K562 (cell line): ENCODE data around the gene FAM114A2. TPM values are rescaled to one million over a fixed set of nuclear protein-coding genes. Genes with fewer than 3 reads are reported as not detected.

Source experiments
- ATAC-seq: fragments of 200-7000 bp; cut with Tn5 transposase; 3 replicates; pipeline ENCODE4 v1.9.1; 2020; ENCODE audit warnings: moderate library complexity
- BruUV-seq: library from RNA; stranded (reverse); fragments of 400-500 nt; replicated peaks from 2 replicates; lab custom pipeline; 2021; lab: Mats Ljungman, UMichigan
- CTCF ChIA-PET: fragments of 300-600 bp; formaldehyde crosslinking; extraction: SDS; loops from one replicate; lab custom pipeline; 2021; ENCODE audit warnings: low intra/inter-chr PET ratio; lab: Yijun Ruan, JAX
- POLR2A ChIA-PET: fragments of 300-600, 350-650 bp; sonication (Branson Sonifier 250); formaldehyde crosslinking; extraction: SDS; loops from one replicate; lab custom pipeline; 2021; ENCODE audit warnings: antibody characterized with exemption, inconsistent platforms; lab: Yijun Ruan, JAX
- DNase-seq, 4 experiments: peaks; one replicate each; pipeline versions ENCODE4 v3.0.0 to v3.0.0-alpha.2; 2011 to 2018; ENCODE audit warnings: low spot score in 3 of 4, mixed read lengths in 3 of 4; ENCODE audit errors: extremely low read depth in 1 of 4
- FAIRE-seq: peaks from 2 replicates; lab custom pipeline; 2011; peaks lifted over from hg19 to GRCh38; lab: Jason Lieb, UNC
- H2AFZ ChIP-seq: 2 replicates; pipeline ENCODE4 v1.6.0; 2011; ENCODE audit warnings: low read depth, low read length, control low read depth, inconsistent platforms
- H3K27ac ChIP-seq: fragments of 200-600 bp; 3 replicates; pipeline ENCODE4 v1.8.0; 2011; ENCODE audit warnings: low read depth, mild to moderate bottlenecking, control low read depth, inconsistent platforms, low read length, moderate library complexity, mixed read lengths; ENCODE audit errors: extremely low read depth
- H3K27me3 ChIP-seq, 2 experiments: fragments of 300-600 bp in 1 of 2; 2 replicates in 1 of 2; 3 replicates in 1 of 2; pipeline versions ENCODE4 v1.6.0 to v1.8.0; 2011; ENCODE audit warnings: inconsistent platforms in 2 of 2, low read length in 2 of 2, mild to moderate bottlenecking in 1 of 2, mixed read lengths in 1 of 2, moderate library complexity in 1 of 2; ENCODE audit not compliant: control insufficient read depth in 2 of 2, insufficient read depth in 2 of 2
- H3K36me3 ChIP-seq: fragments of 300-600 bp; 3 replicates; pipeline ENCODE4 v1.8.0; 2011; ENCODE audit warnings: mild to moderate bottlenecking, low read length, inconsistent platforms; ENCODE audit not compliant: control insufficient read depth, insufficient read depth
- H3K4me1 ChIP-seq, 2 experiments: fragments of 200-600 bp in 1 of 2; replicated peaks in 1 of 2; 2 replicates in 1 of 2; 3 replicates in 1 of 2; pipeline versions ENCODE4 v1.5.1 to v1.8.0; 2011; ENCODE audit warnings: inconsistent platforms in 2 of 2, low read length in 2 of 2, mild to moderate bottlenecking in 1 of 2, mixed read lengths in 1 of 2, moderate library complexity in 1 of 2; ENCODE audit not compliant: control insufficient read depth in 2 of 2, insufficient read depth in 2 of 2
- H3K4me2 ChIP-seq: 2 replicates; pipeline ENCODE4 v1.6.1; 2011; ENCODE audit warnings: low read length, control low read depth, inconsistent platforms, mixed read lengths; ENCODE audit not compliant: insufficient read depth
- H3K4me3 ChIP-seq: fragments of 200-600 bp; sonication (generic), shearing (Covaris generic); 2 replicates; pipeline ENCODE4 v1.5.1; 2016; ENCODE audit warnings: control low read depth, inconsistent platforms
- H3K79me2 ChIP-seq: fragments of 200-600 bp; 3 replicates; pipeline ENCODE4 v1.8.0; 2011; ENCODE audit warnings: low read length, inconsistent platforms; ENCODE audit not compliant: control insufficient read depth, insufficient read depth
- H3K9ac ChIP-seq, 2 experiments: 2 replicates each; pipeline versions ENCODE4 v1.6.0 to v1.6.1; 2011; ENCODE audit warnings: low read depth in 2 of 2, low read length in 2 of 2, control low read depth in 1 of 2, inconsistent platforms in 1 of 2, mild to moderate bottlenecking in 1 of 2, mixed read lengths in 1 of 2; ENCODE audit not compliant: insufficient read depth in 1 of 2
- H3K9me1 ChIP-seq: one replicate; pipeline ENCODE4 v1.6.0; 2011; ENCODE audit warnings: inconsistent platforms, mild to moderate bottlenecking, low read length, moderate library complexity; ENCODE audit not compliant: control insufficient read depth, insufficient read depth
- H3K9me3 ChIP-seq: replicated peaks from 2 replicates; pipeline ENCODE4 v1.5.1; 2011; ENCODE audit warnings: low read depth, low read length, inconsistent platforms; ENCODE audit not compliant: control insufficient read depth, insufficient read depth
- H4K20me1 ChIP-seq: replicated peaks from 2 replicates; pipeline ENCODE4 v1.6.1; 2011; ENCODE audit warnings: low read length, inconsistent platforms, mixed read lengths; ENCODE audit not compliant: control insufficient read depth, insufficient read depth
- ELF1 ChIP-seq: fragments of 200-800 bp; sonication (Bioruptor generic); IDR thresholded peaks from 2 replicates; pipeline ENCODE4 v1.6.1; 2016; ENCODE audit warnings: missing genetic modification characterization, missing compliant biosample characterization
- ELF4 ChIP-seq: fragments of 450-650 bp; formaldehyde crosslinking; IDR thresholded peaks from 2 replicates; pipeline ENCODE4 v1.4.0; 2022; ENCODE audit warnings: missing genetic modification characterization
- EP300 ChIP-seq: IDR thresholded peaks from 2 replicates; pipeline ENCODE4 v1.6.1; 2012; ENCODE audit warnings: low read length, improper control_type of control experiment
- ID3 ChIP-seq, 2 experiments: fragments of 250-450 bp in 1 of 2; fragments of 450-650 bp in 1 of 2; sonication (Bioruptor Pico) in 1 of 2; IDR thresholded peaks; 2 replicates each; pipeline versions ENCODE4 v1.6.1 to v1.8.0; 2016 to 2021; ENCODE audit warnings: mild to moderate bottlenecking in 2 of 2, moderate library complexity in 2 of 2, missing compliant biosample characterization in 1 of 2, missing genetic modification characterization in 1 of 2
- KAT8 ChIP-seq: fragments of 450-650 bp; IDR thresholded peaks from 2 replicates; pipeline ENCODE4 v1.6.1; 2016; ENCODE audit warnings: low read depth, mild to moderate bottlenecking
- MAFG ChIP-seq: fragments of 450-650 bp; conservative IDR thresholded peaks from 2 replicates; pipeline ENCODE4 v1.6.1; 2016; ENCODE audit warnings: missing genetic modification characterization, missing compliant biosample characterization
- RBM15 ChIP-seq: fragments of 200-400 bp; formaldehyde crosslinking; IDR thresholded peaks from 2 replicates; pipeline ENCODE4 v1.6.1; 2018; ENCODE audit warnings: mild to moderate bottlenecking, low read length, moderate library complexity; ENCODE audit not compliant: insufficient read depth
- RCOR1 ChIP-seq, 2 experiments: IDR thresholded peaks; 2 replicates each; pipeline ENCODE4 v1.6.1; 2012; ENCODE audit warnings: low read depth in 2 of 2, low read length in 2 of 2, borderline replicate concordance in 1 of 2, improper control_type of control experiment in 1 of 2
- TEAD4 ChIP-seq, 2 experiments: sonication (generic) in 1 of 2; formaldehyde crosslinking in 1 of 2; IDR thresholded peaks; 2 replicates each; pipeline versions ENCODE4 v1.6.1 to v1.8.0; 2012 to 2022; ENCODE audit warnings: borderline replicate concordance in 1 of 2, inconsistent platforms in 1 of 2, low read length in 1 of 2, mild to moderate bottlenecking in 1 of 2, missing genetic modification reagents in 1 of 2
- TFAP4 ChIP-seq: sonication (generic); formaldehyde crosslinking; IDR thresholded peaks from 2 replicates; pipeline ENCODE4 v1.8.0; 2022; ENCODE audit warnings: missing genetic modification reagents, mild to moderate bottlenecking, moderate library complexity, borderline replicate concordance
- XRCC3 ChIP-seq: fragments of 450-650 bp; IDR thresholded peaks from 2 replicates; pipeline ENCODE4 v1.6.1; 2017; ENCODE audit warnings: mild to moderate bottlenecking, moderate library complexity
- ZNF280A ChIP-seq: fragments of 450-650 bp; IDR thresholded peaks from 2 replicates; pipeline ENCODE4 v1.6.1; 2018; ENCODE audit warnings: mild to moderate bottlenecking, low read depth; ENCODE audit not compliant: partially characterized antibody
- ZNF668 ChIP-seq: fragments of 250-450 bp; sonication (Bioruptor Pico); IDR thresholded peaks from 2 replicates; pipeline ENCODE4 v1.8.0; 2022; ENCODE audit warnings: mild to moderate bottlenecking, inconsistent platforms
- ZNF695 ChIP-seq: fragments of 450-650 bp; formaldehyde crosslinking; IDR thresholded peaks from 2 replicates; pipeline ENCODE4 v1.4.0; 2020; ENCODE audit warnings: mild to moderate bottlenecking, moderate library complexity
- ZNF785 ChIP-seq: fragments of 250-450 bp; sonication (Bioruptor Pico); IDR thresholded peaks from 2 replicates; pipeline ENCODE4 v1.4.0; 2020; ENCODE audit warnings: mild to moderate bottlenecking
- WGBS: fragments of 100-300 bp; shearing (Covaris generic); methylation state at CpG from one replicate; pipeline ENCODE4 v1.1.6; 2016; ENCODE audit warnings: low coverage, mixed read lengths; ENCODE audit not compliant: insufficient coverage; ENCODE audit errors: missing lambda C conversion rate; 5-methylcytosine and 5-hydroxymethylcytosine counted together
- in situ Hi-C: fragments of 300-500 bp; cut with MboI; formaldehyde crosslinking; loops from 4 replicates; pipeline ENCODE4 v1.15.0; 2018; ENCODE audit warnings: inconsistent platforms, mixed read lengths
- intact Hi-C: fragments of 100-400 bp; cut with micrococcal nuclease; formaldehyde crosslinking; loops from 2 replicates; pipeline ENCODE4 v1.14.2; 2022
- polyA plus RNA-seq, 8 experiments: library from polyadenylated mRNA; depleted of rRNA in 4 of 8; stranded (reverse) in 5 of 8; unstranded in 3 of 8; fragments of >200 nt; fragmentation: Nextera tagmentation in 2 of 8; fragmentation: Illumina TruSeq in 1 of 8; extraction: Ambion mirVana in 2 of 8; extraction: Trizol in 1 of 8; gene quantifications; 2 replicates each; pipeline versions ENCODE4 v1.2.1 to v1.2.3, GENCODE V29; 2011 to 2014; ENCODE audit warnings: inconsistent platforms in 1 of 8, missing spikeins in 1 of 8
- total RNA-seq, 7 experiments: library from RNA; depleted of rRNA in 6 of 7; stranded (reverse); fragments of >200 nt in 6 of 7; fragmentation: Illumina TruSeq in 2 of 7; extraction: Trizol in 2 of 7; gene quantifications; 2 replicates each; pipeline versions ENCODE4 v1.2.1 to v1.2.3, GENCODE V29; 2011 to 2021; ENCODE audit warnings: low replicate concordance in 1 of 7
- TF ChIP-seq, protein P1 (sequence below): IDR thresholded peaks from 2 replicates; pipeline ENCODE4 v1.6.1; 2011; ENCODE audit not compliant: insufficient read length; ENCODE audit errors: extremely low read depth
- TF ChIP-seq, protein P2 (sequence below): sonication (generic); formaldehyde crosslinking; IDR thresholded peaks from 2 replicates; pipeline ENCODE4 v1.8.1; 2022; ENCODE audit warnings: missing genetic modification reagents

The FAM114A2 gene
- total and polyA plus RNA-seq, 9 of the 15 experiments (the other 6 are each of a cell fraction or from before 2014, with no cell fraction given), result 14.4 to 28.1 (median 21.2) TPM

GRCh38 chr5:153969563-153969895 is 69.2 kb downstream of the FAM114A2 start:
- Histone ChIP-seq H4K20me1 (0 out of 2 replicates have a peak, but pooled peaks cover 4% of the 10 kb centered on the region), H2AFZ (no peak overlapping the region), H3K36me3 (no peaks in the 10 kb centered on the region), H3K27ac (no peak overlapping the region), H3K79me2 (no peaks in the 10 kb centered on the region), H3K9me1 (no peaks in the 10 kb centered on the region), H3K4me1 (no peaks in the 10 kb centered on the region; a peak in 1 of 5 replicates), H3K9me3 (no peaks in the 10 kb centered on the region), H3K27me3 (peaks cover 3 to 16% of the 10 kb centered on the region in 2 experiments; a peak in 3 of 5 replicates), H3K4me3 (no peak overlapping the region), H3K9ac (no peak overlapping the region), H3K4me2 (no peak overlapping the region)
- ChIA-PET CTCF (no interaction called here), POLR2A (no interaction called here)
- intact Hi-C loops (loop anchor here (5.0 kb wide), 1 partner anchor 152 kb away; no protein-coding TSS in a partner anchor), in situ Hi-C loops (loop anchor here (10.0 kb wide), 2 partner anchors 635 to 1435 kb away; no protein-coding TSS in a partner anchor)
- FAIRE-seq (no peak), DNase-seq (no peak), ATAC-seq (no peak)
- BruUV-seq, result no TSS peak
- WGBS, result 0% methylated on average over 3 of the region's 3 CpGs
- no peak for TF ChIP-seq ZNF695 (CRISPR knock-in tag)
- TF ChIP-seq ELF1 (tag), result no peak
- no peak for TF ChIP-seq ELF4 (CRISPR knock-in tag)
- no peak for TF ChIP-seq ZNF280A
- no peak for TF ChIP-seq TEAD4 (IDR thresholded peaks at IDR 0.05; ENCODE audit: low read length)
- TF ChIP-seq TEAD4 (CRISPR knock-in tag; IDR thresholded peaks at IDR 0.05; ENCODE audit: borderline replicate concordance), result no peak
- TF ChIP-seq TFAP4 (CRISPR knock-in tag), result no peak
- TF ChIP-seq, protein P1, sequence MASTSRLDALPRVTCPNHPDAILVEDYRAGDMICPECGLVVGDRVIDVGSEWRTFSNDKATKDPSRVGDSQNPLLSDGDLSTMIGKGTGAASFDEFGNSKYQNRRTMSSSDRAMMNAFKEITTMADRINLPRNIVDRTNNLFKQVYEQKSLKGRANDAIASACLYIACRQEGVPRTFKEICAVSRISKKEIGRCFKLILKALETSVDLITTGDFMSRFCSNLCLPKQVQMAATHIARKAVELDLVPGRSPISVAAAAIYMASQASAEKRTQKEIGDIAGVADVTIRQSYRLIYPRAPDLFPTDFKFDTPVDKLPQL, result no peak
- TF ChIP-seq EP300, result no peak
- no peak for TF ChIP-seq RCOR1 (IDR thresholded peaks at IDR 0.05; ENCODE audit: borderline replicate concordance in 1 of 2, low read depth in 2 of 2, low read length in 2 of 2)
- TF ChIP-seq XRCC3, result no peak
- TF ChIP-seq ZNF785 (CRISPR knock-in tag), result no peak
- TF ChIP-seq, protein P2, sequence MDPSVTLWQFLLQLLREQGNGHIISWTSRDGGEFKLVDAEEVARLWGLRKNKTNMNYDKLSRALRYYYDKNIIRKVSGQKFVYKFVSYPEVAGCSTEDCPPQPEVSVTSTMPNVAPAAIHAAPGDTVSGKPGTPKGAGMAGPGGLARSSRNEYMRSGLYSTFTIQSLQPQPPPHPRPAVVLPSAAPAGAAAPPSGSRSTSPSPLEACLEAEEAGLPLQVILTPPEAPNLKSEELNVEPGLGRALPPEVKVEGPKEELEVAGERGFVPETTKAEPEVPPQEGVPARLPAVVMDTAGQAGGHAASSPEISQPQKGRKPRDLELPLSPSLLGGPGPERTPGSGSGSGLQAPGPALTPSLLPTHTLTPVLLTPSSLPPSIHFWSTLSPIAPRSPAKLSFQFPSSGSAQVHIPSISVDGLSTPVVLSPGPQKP, result no peak
- TF ChIP-seq RBM15, result no peak
- TF ChIP-seq ID3 (CRISPR knock-in tag; IDR thresholded peaks at IDR 0.05), result no peak
- TF ChIP-seq ID3 (tag; IDR thresholded peaks at IDR 0.05), result no peak
- TF ChIP-seq MAFG, result no peak
- no peak for TF ChIP-seq ZNF668 (CRISPR knock-in tag)
- TF ChIP-seq KAT8, result no peak
